ENCODE data around the gene TEX14.

TEX14 gene, protein sequence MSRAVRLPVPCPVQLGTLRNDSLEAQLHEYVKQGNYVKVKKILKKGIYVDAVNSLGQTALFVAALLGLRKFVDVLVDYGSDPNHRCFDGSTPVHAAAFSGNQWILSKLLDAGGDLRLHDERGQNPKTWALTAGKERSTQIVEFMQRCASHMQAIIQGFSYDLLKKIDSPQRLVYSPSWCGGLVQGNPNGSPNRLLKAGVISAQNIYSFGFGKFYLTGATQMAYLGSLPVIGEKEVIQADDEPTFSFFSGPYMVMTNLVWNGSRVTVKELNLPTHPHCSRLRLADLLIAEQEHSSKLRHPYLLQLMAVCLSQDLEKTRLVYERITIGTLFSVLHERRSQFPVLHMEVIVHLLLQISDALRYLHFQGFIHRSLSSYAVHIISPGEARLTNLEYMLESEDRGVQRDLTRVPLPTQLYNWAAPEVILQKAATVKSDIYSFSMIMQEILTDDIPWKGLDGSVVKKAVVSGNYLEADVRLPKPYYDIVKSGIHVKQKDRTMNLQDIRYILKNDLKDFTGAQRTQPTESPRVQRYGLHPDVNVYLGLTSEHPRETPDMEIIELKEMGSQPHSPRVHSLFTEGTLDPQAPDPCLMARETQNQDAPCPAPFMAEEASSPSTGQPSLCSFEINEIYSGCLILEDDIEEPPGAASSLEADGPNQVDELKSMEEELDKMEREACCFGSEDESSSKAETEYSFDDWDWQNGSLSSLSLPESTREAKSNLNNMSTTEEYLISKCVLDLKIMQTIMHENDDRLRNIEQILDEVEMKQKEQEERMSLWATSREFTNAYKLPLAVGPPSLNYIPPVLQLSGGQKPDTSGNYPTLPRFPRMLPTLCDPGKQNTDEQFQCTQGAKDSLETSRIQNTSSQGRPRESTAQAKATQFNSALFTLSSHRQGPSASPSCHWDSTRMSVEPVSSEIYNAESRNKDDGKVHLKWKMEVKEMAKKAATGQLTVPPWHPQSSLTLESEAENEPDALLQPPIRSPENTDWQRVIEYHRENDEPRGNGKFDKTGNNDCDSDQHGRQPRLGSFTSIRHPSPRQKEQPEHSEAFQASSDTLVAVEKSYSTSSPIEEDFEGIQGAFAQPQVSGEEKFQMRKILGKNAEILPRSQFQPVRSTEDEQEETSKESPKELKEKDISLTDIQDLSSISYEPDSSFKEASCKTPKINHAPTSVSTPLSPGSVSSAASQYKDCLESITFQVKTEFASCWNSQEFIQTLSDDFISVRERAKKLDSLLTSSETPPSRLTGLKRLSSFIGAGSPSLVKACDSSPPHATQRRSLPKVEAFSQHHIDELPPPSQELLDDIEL (N-terminal part only)

DNA sequence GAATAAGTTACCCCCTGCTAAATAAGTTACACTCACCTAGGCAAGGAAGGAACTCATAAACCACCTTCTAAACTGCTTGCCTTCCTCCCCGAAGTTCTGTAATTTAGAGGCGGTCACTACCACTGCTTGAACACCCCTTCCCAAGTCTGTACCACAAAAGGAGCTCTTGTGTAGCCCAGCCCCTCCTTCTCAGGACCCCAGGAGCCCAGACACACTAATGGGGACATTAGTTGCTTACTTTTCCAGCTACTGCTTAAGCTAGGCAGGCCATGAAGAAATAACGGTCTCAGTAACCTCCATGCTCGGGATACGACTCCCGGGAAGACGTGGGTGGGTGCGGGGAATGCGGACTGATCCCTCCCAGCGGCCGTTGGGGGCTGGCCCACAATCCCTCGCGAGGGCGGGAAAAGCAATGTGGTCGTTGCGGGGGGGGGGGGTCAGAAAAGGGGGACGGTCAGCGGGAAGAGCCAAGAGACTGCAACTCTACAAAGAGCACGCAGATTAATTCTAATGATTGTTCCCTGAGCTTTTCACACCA is at the start of gene TEX14:
Gene TEX14 (minus strand): TSS at position 345 of the 538 bp plus-strand sequence. CDS start 40,044 bp downstream, outside the sequence.
- no peak for DNase-seq

DNA sequence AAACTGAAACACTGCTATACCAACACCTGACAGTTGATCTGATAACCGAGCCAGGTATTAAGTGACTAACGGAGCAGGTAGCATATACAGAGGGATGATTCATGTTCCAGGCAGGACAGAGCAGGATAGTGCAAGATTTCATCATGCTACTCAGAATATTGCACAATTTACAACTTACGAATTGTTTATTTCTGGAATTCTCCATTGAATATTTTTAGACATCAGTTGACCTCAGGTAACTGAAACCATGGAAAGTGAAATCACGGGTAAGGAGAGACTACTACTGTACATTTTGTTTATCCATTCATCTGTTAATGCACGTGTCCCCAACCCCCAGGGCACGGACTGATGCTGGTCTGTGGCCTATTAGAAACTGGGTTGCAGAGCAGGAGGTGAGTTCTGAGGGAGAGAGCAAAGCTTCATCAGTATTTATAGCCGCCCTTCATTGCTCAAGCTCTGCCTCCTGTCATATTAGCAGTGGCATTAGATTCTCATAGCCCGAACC is 49.3 kb upstream of the TEX14 start:
- no peak for DNase-seq

- DNase-seq, result no peak
These were observed 43.0 kb upstream of the TEX14 start for GRCh38 chr17:58734811-58735210.

DNA sequence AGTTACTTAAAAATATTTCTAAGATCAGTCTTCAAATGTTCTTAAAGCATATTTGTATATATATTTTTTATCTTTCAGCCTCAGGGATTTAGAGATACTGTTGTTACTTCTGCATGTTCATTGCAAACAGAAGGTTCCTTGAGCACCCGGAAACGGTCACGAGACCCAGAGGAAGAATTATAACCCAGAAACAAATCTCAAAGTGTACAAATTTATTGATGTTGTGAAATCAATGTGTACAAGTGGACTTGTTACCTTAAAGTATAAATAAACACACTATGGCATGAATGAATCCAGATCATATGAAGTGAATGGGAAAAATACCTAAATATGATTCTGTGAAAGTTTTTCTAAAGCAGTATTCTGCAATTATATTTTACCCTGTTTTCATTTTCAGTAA is 42.2 kb upstream of the TEX14 start:
- no peak for DNase-seq

DNA sequence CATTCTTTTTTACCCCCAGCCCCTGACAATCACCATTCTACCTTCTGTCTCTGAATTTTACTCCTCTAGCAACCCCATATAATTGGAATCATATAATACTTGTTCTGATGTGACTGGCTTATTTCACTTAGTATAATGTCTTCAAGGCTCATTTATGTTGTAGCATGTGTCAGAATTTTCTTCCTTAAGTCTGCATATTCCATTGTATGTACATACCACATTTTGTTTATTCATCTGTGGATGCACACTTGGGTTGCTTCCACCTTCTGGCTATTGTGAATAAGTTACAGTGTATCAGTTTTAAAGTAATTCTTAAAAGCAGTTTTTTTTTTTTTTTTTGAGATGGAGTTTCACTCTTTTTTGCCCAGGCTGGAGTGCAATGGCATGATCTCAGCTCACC is 39.1 kb upstream of the TEX14 start:
- no peak for DNase-seq

- DNase-seq, result no peak
These were observed 37.0 kb upstream of the TEX14 start for GRCh38 chr17:58728798-58729197.

- no peak for DNase-seq
These were observed 30.9 kb upstream of the TEX14 start for GRCh38 chr17:58722696-58723095.

DNA sequence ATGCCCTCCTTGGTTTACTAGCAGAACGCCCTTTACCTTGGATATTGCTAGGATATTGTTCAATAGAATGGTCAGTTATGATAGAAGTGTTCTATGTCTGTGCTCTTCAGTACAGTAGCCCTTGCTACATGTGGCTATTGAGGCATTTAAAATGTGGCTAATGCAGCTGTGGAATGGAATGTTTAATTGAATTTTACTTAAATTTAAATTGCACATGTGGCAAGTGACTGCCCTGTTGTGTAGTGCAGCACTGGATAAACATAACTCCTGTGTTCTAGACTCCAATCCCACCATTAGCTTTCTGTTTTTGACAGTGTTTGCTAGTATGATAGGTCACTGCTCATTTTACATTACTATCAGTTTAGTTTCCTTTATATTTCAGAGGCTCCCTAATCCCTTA is 30.4 kb upstream of the TEX14 start:
- DNase-seq, result no peak

GRCh38 chr17:58710948-58711552 is 19.2 kb upstream of the TEX14 start:
- peak; percentile 13 to 58 for DNase-seq

DNA sequence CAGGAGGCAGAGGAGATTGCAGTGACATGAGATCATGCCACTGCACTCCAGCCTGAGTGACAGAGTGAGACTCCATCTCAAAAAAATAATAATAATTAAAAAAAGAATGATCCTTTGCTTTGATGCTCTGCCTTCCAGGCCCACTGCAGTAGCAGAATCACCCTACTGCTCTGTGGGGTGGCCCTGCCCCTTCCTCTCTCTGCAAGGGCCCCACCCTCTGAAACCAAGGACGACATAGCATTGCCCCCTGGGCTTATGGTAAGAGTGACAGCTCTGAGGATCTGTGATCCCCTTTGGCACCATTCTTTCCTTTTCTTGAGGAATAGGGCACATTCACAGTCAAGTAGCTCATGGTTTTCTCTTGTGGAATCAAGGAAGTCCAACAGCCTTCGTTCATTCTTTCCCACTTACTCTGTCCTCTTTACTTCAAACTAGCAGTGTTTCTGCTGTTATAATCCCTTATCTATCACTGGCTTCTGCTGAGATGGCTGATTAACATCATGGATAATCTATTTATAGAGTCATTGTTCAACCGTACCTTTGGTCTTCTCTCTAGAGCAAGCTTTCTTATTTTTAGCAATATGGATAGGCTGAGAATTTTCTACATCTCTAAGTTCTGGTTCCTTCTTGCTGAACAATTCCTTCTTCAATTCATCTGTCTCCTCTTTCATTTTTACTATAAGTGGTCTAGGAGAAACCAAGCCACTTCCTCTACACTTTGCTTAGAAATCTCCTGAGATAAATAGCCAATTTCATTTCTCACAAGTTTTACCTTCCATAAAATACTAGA is 14.7 kb upstream of the TEX14 start:
- DNase-seq, result no peak

DNA sequence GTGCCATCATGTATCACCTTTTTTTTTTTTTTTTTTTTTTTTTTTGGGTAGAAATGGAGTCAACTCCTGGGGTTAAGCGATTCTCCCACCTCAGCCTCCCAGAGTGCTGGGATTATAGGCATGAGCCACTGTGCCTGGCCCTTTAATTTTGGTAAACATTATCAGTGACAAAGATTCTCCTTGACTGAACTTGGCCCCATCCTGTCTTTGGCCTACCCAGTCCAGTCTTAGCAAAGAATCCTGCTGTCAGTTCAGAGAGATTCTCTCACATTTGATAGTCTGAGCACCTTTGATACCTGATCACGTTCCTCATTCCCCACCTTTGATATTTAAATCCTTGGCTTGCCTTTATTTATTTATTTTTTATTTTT is 12.1 kb upstream of the TEX14 start:
- DNase-seq, result no peak

DNA sequence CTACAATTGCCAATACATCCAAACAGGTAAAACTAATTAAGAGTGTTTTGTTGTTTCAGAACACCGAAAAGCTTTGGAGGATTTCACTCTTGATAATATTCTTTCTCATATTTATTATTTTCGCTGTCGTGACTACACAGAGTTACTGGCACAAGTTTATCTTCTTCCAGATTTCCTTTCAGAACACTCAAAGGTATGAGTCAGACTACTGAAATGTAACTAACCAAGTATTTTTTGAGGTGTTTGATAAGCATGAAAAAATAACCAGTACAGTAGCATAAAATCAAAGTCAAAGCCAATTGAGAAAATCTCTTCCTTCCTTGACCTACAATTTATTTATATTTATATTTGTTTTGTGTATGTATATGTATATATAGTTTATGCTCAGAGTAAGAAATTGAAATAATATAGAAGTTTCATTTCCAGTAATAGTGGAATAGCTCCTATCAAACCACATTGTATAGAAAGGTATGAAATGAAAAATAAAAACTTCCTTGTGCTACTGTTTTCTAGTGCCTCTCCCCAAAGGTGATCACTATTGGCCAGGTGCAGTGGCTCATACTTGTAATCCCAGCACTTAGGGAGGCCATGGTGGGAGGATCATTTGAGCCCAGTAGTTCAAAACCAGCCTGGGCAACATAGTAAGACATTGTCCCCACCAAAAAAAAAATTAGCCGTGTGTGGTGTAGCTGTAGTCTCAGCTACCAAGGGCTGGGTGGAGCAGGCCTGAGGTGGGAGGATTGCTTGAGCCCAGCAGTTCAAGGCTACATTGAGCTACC is 11.5 kb upstream of the TEX14 start:
- no peak for DNase-seq

- no peak for DNase-seq
These were observed 10.9 kb upstream of the TEX14 start for GRCh38 chr17:58702708-58703107.

GRCh38 chr17:58702045-58702476 is 10.2 kb upstream of the TEX14 start:
- no peak for DNase-seq

DNA sequence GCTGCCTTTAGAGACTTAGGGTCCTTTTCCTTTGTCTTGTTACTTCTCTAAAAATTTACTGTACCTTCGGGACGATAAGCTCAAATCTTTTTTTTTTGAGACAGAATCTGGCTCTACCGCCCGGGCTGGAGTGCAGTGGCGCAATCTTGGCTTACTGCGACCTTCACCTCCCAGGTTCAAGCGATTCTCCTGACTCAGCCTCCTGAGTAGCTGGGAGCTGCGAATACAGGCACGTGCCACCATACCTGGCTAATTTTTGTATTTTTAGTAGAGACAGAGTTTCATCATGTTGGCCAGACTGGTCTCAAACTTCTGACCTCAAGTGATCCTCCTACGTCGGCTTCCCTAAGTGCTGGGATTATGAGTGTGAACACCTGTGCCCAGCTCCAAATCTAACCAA is 7.9 kb upstream of the TEX14 start:
- DNase-seq, result no peak

DNA sequence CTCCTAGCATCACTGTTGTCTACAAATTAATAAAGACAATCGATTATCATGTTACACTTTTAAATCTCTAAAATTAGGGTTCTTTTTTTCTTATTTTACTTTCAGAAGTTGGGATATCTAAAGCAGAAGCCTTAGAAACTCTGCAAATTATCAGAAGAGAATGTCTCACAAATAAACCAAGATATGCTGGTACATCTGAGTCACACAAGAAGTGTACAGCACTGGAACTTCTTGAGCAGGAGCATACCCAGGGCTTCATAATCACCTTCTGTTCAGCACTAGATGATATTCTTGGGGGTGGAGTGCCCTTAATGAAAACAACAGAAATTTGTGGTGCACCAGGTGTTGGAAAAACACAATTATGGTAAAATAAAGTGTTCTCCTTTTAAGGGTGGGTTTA is 3.0 kb upstream of the TEX14 start:
- DNase-seq, result no peak

DNA sequence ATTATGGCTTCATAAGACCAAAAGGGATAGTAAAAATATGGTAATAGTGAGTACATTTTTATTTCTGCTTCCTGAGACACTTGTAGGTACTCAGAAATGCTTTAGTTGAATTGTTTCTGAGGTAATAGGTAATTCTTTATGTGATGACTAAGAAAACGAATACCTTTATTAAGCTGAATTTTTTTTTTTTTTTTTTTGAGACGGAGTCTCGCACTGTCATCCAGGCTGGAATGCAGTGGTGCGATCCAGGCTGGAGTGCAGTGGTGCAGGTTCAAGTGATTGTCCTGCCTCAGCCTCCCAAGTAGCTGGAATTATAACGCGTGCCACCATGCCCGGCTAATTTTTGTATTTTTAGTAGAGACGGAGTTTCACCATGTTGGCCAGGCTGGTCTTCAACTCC is 2.5 kb upstream of the TEX14 start:
- no peak for DNase-seq

- DNase-seq, result no peak
These were observed 1.9 kb upstream of the TEX14 start for GRCh38 chr17:58693751-58694150.

GRCh38 chr17:58693208-58693607 is 1.4 kb upstream of the TEX14 start:
- no peak for DNase-seq

- DNase-seq, result peak; percentile 85 to 87
These were observed 602 bp upstream of the TEX14 start, which contains the start of gene RAD51C for GRCh38 chr17:58692239-58693055. Gene RAD51C, plus strand, starts transcription at chr17:58692602. Its CDS starts 42 bp downstream, at chr17:58692644.
